Purkinje cell (primary cell): ENCODE measurements around the gene SUSD5. TPM values are rescaled to one million over a fixed set of nuclear protein-coding genes. Genes with fewer than 3 reads are reported as not detected.

Experiments used
- polyA plus RNA-seq: library from polyadenylated mRNA; unstranded; fragments of >200 nt; fragmentation: Nextera tagmentation; gene quantifications from 2 replicates; pipeline ENCODE4 v1.2.1, GENCODE V29; 2014

Gene SUSD5
- 0.62 and 0.97 TPM in 2 replicates for polyA plus RNA-seq

DNA sequence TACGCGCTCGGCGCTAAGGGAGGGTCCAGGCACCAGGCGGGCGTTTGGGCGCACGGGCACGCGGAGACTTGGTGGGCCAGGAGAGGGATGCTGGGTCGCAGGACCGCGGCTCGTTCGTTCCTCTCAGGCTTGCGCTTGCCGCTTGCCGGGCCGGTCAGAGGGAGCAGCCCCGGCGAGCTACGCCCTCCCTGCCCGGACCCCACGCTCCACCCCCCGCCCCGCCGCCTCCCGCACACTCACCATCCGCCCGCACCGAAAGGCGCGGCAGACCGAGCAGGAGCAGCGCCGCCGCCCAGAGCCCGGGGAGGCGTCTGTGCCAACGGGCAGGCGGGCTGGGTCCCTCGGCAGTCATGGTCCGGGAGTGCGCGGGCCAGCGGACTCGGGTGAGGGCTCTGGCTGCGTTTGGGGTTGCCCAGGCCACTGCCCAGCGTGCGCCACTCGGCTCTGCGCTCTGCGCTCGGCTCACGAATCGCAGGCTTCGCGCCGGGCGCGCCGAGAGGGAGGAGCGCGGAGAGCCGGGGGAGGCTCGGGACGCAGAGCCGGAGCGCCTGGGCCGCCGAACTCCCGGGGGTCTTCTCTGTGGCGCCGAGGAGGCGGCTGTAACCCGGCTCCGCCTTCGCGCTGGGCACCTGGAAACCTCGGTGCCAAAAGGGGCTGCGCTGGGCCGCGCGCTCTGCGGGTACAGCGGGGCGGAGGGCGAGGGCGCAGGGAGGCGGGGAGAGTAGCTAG, at the start of gene SUSD5:
Gene SUSD5, minus strand, starts transcription at position 365 of the 729 bp plus-strand sequence. Its CDS starts 13 bp downstream, at position 352.

DNA sequence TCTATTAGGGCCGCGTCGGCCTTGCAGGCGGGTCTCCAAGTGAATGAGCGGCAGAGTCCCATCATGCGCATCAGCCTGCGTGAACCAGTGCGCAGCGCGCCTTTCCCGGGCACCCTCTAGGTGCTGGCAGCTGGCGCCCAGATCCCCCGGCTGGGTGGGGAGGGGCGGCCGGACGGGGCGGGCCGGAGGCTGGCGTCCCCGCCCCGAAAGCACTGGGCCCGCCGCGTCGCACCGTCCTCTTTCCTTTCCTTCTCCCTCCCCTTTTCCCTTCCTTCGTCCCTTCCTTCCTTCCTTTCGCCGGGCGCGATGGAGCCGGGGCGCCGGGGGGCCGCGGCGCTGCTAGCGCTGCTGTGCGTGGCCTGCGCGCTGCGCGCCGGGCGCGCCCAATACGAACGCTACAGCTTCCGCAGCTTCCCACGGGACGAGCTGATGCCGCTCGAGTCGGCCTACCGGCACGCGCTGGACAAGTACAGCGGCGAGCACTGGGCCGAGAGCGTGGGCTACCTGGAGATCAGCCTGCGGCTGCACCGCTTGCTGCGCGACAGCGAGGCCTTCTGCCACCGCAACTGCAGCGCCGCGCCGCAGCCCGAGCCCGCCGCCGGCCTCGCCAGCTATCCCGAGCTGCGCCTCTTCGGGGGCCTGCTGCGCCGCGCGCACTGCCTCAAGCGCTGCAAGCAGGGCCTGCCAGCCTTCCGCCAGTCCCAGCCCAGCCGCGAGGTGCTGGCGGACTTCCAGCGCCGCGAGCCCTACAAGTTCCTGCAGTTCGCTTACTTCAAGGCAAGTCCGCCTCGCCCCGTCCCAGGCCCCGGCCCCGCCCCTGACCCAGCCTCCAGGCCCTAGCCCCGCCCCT, 104.6 kb downstream of the SUSD5 start, which contains the start of gene CRTAP:
Gene CRTAP, plus strand, starts transcription at position 243 of the 850 bp plus-strand sequence. Its CDS starts 64 bp downstream, at position 307.

Other genes with a start within 250 kb of the SUSD5 start
- 38.8 and 67.9 TPM in 2 replicates for gene GLB1, start 121.7 kb downstream of the SUSD5 start, polyA plus RNA-seq
- 0.87 and 2.3 TPM in 2 replicates for gene TMPPE, start 121.7 kb downstream of the SUSD5 start, polyA plus RNA-seq
- gene CRTAP, start 104.8 kb downstream of the SUSD5 start, polyA plus RNA-seq: 12.5 and 14.7 TPM in 2 replicates
- gene FBXL2, start 58.6 kb upstream of the SUSD5 start, polyA plus RNA-seq: 32.7 and 35.8 TPM in 2 replicates
- 15.9 and 24.0 TPM in 2 replicates for gene UBP1, start 221.6 kb upstream of the SUSD5 start, polyA plus RNA-seq